ENCODE results near the gene RNF34. TPM values are rescaled to one million over a fixed set of nuclear protein-coding genes. Genes with fewer than 3 reads are reported as not detected.
A peak's percentile ranks its signal among the peaks of the same experiment; 100 is the strongest.

RNF34 gene
- total and polyA plus RNA-seq, 2 of the 13 experiments (the other 11 are each of a cell fraction or from before 2014, with no cell fraction given) = 36.8 to 53.2 TPM

DNA sequence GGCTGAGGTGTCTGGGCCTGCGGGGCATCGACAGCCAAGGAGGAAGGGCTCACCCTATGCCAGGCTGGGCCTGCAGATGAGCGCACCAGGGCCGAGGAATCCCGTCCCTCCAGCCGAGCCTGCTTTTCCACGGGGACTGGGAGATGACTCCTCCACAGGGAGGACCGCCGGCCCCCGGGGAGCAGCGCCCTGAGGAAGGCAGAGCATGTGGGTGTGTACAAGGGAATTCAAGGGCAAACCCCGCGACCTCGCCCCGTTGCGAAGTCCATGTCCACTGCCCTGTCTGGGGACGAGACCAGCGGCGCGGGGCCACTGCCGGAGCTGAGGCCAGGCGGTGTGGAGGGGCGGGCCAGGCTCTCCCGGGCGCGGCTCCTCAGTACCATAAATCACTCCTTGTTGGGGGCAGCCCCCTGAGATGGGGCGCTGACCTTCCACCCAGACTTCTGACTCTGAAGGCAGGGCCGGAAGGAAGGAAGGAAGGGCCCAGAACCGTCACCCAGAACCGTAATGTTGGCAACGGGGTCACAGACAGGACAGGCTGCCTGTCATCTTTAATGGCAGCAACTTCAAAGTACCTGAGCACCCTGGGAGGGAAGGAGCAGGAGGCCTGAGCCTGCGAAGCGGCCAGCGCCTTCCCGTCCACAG lies 52.5 kb downstream of the RNF34 start:
- H3K4me3 ChIP-seq (replicated peaks in 1 of 3; ENCODE audit: insufficient read depth in 1 of 3, low read depth in 2 of 3, low read length in 3 of 3) = no peak overlapping the region
- DNase-seq (ENCODE audit: low spot score) (no peak), ATAC-seq (no peak), FAIRE-seq (no peak)
- CTCF ChIA-PET (ENCODE audit: low intra/inter-chr PET ratio, low total read pairs) = no interaction called here
- peaks cover 12 to 40% of the 10 kb centered on the region in 2 experiments; a peak in 4 of 5 replicates for H3K36me3 ChIP-seq (replicated peaks in 1 of 2; ENCODE audit: control insufficient read depth in 1 of 2, insufficient read depth in 2 of 2, low read length in 2 of 2)
- H2AFZ ChIP-seq (ENCODE audit: low read length) = no peak overlapping the region
- no TSS peak for BruUV-seq (replicated peaks)
- no peaks in the 10 kb centered on the region for H3K27me3 ChIP-seq (ENCODE audit: control insufficient read depth in 1 of 2, insufficient read depth in 2 of 2, low read length in 2 of 2)
- no peak overlapping the region for H3K9ac ChIP-seq (ENCODE audit: insufficient read depth, low read depth, low read length)
- POLR2A ChIA-PET = no interaction called here
- H3K9me3 ChIP-seq (ENCODE audit: low read length) = no peaks in the 10 kb centered on the region
- in situ Hi-C loops (cut with HindIII; ENCODE audit: extremely low pct_ligation_motif_present, low pct_unique_long_range_greater_than_20kb) = no loop called here
- no peak overlapping the region for H3K4me2 ChIP-seq (ENCODE audit: low read depth, low read length)
- TF ChIP-seq ZNF263 (CRISPR knock-in tag; IDR thresholded peaks at IDR 0.05) (peak; percentile 87), TRAFD1 (CRISPR knock-in tag; IDR thresholded peaks at IDR 0.05; ENCODE audit: borderline replicate concordance) (no peak)
- TF ChIP-seq, protein P1, sequence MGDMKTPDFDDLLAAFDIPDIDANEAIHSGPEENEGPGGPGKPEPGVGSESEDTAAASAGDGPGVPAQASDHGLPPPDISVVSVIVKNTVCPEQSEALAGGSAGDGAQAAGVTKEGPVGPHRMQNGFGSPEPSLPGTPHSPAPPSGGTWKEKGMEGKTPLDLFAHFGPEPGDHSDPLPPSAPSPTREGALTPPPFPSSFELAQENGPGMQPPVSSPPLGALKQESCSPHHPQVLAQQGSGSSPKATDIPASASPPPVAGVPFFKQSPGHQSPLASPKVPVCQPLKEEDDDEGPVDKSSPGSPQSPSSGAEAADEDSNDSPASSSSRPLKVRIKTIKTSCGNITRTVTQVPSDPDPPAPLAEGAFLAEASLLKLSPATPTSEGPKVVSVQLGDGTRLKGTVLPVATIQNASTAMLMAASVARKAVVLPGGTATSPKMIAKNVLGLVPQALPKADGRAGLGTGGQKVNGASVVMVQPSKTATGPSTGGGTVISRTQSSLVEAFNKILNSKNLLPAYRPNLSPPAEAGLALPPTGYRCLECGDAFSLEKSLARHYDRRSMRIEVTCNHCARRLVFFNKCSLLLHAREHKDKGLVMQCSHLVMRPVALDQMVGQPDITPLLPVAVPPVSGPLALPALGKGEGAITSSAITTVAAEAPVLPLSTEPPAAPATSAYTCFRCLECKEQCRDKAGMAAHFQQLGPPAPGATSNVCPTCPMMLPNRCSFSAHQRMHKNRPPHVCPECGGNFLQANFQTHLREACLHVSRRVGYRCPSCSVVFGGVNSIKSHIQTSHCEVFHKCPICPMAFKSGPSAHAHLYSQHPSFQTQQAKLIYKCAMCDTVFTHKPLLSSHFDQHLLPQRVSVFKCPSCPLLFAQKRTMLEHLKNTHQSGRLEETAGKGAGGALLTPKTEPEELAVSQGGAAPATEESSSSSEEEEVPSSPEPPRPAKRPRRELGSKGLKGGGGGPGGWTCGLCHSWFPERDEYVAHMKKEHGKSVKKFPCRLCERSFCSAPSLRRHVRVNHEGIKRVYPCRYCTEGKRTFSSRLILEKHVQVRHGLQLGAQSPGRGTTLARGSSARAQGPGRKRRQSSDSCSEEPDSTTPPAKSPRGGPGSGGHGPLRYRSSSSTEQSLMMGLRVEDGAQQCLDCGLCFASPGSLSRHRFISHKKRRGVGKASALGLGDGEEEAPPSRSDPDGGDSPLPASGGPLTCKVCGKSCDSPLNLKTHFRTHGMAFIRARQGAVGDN (CRISPR knock-in tag; IDR thresholded peaks at IDR 0.05) = 0 out of 2 replicates have a peak, but pooled peaks have one; percentile 0
- intact Hi-C loops (cut with micrococcal nuclease; ENCODE audit: unreplicated experiment) = no loop called here
- peaks cover 3% of the 10 kb centered on the region; the same call in 1 of the 2 replicates for H4K20me1 ChIP-seq (ENCODE audit: insufficient read depth, low read length)
- H3K27ac ChIP-seq (ENCODE audit: extremely low read length, insufficient read depth, low read length) = no peak overlapping the region
- peaks cover 39% of the 10 kb centered on the region for H3K79me2 ChIP-seq (ENCODE audit: insufficient read depth, low read length)
- WGBS (ENCODE audit: low lambda C conversion rate) = 94% methylated on average over 20 of the region's 35 CpGs
- 0 out of 2 replicates have a peak, but pooled peaks cover 5% of the 10 kb centered on the region for H3K4me1 ChIP-seq (ENCODE audit: insufficient read depth, low read length)
